ENCODE measurements around the gene ADAM23.
A peak's percentile ranks its signal among the peaks of the same experiment; 100 is the strongest.

ADAM23 gene

DNA sequence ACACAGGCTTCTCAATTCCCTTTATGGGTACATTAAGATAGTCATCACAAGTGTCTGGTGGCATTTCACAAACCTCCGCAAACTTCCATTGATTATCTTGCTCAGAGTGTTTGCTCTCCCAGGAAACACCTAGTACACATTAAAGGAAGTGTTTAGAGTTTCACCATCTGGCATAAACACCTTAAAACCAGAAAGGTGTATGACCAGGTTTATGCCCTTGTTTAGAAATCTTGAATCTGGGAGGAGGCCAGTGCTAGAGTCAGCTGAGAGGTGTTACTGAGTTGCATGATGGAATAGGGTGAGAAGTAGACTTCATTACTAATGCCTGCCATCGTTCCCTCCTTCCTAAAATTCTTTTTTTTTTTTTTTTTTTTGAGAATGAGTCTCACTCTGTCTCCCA is 120.0 kb downstream of the ADAM23 start:
- DNase-seq: no peak

DNA sequence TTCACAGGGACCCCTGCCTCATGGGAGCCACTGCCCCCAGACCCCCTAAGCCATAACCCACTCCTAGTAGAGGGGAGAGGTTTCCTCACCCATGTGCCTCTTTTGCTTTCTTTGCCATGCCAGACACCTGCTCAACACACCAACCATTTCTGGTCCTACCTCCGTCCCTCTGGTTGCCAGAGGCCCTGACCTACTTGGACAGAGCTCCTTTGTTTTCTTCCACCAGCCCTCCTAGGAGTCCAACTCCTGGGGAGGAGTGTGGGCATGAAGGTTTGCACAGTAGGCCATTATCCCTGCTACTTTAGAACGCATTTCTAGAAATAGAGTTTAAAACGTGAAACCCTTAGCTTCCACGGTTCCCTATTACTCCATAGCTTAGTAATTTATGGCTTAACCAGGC is 122.3 kb downstream of the ADAM23 start:
- no peak for DNase-seq

DNA sequence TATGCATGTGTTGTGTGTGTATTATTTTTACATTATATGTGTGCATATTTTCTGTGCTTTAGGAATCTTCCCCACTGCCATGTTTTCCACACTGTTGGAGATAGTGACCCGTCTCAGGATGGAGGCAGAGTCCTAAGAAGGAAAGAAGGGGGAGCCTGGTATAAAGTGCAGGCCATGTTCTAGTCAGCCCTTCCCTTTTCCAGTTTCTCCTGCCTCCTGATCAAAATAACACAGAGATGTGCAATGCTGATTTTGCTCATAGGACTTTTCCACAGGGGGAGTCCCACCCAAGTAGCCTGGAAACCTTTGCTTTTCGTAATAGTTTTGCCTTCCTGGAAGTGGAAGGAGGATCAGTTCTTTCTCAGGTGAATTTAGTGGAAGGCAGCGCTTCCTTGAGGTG is 126.1 kb downstream of the ADAM23 start:
- DNase-seq: no peak

DNA sequence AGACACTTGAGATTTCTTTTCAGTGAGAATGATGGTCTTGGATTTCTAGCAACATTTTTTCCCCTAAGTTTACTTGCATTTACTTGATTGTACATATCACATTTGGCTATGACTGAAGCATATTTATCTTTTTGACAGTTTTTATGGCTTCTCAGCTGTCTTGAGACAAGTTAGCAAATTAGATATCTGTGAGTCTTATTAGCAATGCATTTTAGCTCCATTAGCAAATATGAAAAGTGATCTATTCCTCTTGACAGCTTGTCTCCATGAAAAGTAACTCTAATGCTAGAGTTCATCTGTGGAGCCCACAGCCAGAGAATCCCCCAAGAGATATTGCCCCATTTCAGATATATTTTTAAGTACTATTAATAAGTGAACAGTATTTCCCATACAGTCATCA is 126.9 kb downstream of the ADAM23 start:
- no peak for DNase-seq

DNA sequence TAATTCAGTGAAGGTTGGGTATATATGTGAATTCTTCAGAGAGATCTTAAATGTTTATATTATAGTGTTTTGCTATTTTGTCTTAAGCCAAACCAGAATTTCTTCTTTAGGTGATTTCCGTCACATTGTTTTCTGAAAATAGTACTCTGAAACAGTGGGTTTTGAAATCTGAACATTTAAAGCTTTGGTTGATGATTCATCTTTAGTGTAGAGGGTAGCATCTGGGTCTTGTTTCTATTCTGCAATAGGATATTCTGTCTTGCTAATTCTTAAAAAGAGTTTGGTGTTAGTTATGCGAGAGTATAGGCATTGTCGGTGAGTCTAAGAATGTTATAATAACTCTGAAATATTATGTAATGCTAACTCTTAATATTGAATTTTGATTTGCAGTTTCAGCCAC is 129.4 kb downstream of the ADAM23 start:
- no peak for DNase-seq

DNA sequence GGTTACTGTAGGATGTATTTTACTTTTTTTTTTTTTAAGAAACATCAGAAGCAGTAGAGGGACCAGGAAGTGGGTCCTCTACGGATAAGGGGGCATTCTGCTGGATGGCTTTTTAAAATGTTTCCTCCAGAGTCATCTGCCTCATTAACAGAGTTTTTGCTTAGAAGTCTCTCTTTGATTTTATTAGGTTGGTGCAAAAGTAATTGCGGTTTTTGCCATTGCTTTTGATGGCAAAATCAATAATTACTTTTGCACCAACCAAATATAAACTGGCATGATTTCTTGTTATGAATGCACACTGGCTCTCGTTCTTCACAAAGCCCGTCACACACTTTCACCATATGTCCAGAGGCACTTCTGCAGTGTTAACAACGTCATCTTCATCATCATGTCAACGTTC is 130.5 kb downstream of the ADAM23 start:
- no peak for DNase-seq

DNA sequence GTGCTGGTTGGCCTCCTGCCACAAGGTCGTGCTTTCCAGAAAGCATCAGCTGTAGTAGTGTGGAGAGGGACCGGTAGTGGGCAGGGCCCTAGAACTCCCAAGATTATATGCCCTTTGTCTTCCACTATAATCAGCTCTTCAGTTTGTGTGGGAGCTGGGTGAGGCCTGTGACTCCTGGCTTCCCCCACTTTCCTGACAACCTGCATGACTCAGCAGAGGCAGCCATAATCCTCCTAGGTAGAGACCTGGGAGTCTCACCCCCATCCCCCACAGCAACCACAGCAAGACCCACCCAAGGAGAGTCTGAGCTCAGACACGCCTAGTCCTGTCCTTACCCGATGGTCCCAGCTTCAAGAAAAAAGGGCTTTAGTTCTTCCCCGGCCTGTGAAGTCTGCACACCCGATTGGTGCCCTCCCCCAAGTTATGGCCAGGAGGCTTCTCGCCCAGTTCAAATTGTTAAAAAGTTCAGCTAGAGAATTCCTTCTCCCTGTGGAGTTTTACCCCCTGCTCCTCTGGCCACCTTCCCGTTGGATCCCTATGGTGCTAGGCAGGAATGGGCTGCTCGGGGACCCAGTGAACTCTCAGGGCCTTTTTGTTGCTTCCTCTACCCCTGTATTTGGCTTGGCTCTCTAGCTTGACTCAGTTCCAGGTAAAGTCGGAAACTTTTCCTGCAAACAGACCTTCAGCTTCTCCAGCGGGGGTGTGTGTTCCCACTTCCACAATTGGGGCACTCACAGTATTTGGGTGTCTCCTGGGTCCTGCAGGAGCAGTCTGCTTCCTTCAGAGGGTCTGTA is 141.2 kb downstream of the ADAM23 start:
- DNase-seq: no peak

DNA sequence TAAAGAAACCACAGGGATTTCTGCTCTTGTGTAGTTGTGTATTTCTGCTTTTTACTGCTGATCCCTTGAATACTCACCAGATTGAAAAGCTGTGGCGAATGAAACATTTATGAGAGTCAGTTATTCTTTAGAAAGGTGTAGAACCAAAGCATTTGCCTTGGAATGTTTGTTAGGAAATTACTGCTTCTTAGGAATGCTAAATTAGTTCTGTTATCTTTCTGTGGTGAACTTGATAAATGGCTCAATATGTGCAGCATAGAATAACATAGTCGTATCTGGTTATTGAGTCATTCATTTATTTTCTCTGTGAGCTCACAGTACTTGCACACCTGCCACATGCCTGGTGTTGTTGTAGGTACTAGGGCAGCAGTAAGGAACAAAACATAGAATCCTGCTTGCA is 142.0 kb downstream of the ADAM23 start:
- DNase-seq: no peak

DNA sequence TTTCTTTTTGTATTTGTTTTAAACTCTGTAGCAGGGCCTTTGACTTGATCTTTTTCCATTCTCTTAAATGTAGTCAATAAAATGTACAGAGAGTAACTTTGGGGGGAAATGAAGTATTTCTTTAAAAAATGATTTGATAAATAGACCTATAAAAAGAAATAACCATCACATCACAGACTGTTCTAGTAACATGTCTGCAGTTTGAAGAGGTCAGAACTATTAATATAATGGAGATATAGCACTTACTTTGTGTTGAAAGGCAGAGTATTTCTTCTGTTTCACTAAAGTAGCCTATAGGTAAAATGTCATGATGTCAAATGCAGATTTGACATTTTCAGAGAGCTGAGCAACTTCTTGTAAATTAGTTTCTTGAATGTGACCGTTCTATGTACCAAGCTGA is 143.3 kb downstream of the ADAM23 start:
- DNase-seq: no peak

DNA sequence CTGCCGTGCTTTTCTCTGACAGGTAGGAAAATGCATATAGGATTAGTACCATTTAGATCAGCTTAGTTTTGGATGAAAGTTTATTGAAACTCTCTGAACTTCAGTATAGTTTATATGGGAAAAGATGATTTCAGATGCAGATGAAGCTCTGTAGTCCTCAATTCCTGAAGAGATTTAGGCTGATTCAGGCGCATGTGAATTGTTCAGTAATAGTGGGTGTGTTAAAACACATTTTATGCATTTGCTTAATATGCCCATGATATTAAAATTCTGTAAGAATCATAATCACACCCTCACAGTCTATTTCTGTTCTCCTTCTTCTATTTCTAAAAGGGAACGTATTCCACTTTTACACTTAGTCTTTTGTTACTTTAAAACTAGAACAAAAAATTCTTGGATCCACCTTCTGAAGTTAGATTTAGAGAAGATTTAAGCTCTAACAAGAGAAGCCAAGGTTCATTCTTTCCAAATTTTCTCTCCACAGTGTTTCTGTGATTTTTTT is 154.4 kb downstream of the ADAM23 start:
- DNase-seq: peak in 1 of 51 donors; percentile 16

DNA sequence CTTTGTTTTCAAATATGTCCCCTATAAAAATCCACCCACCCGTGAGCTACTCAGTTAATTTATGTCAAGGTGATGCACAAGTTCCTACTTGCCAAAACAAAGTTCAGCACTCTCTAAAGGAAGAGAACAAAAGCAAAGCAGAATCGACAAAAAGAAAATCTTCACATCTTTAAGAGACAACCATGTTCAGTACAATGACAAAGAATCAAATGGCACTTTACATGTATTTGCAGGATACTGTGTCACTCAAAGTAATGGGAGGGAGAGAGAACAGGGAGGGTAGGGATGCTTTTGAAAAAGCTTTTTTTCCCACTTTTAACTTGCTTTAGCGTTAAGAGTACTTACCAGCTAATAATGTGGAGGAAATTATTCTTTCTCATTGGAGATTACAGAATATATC is 159.9 kb downstream of the ADAM23 start:
- no peak for DNase-seq

DNA sequence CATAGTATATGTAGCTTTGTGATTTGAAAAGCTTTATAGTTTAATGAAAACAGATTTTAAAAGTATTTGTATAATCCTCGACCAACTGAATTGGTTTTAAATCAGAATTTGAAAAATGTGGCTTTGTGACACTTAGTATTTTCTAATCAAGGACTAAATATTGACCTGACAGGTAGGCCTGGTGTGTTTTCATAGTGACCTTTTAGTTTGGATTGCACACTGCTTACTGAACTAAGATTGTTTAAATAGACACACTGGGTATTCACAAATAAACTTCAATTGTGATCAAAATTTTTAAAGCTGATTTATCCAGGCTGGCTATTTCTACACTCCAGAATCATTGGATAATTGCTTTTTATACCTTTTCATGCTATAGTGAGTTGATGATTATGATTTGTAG is 167.1 kb downstream of the ADAM23 start:
- no peak for DNase-seq

DNA sequence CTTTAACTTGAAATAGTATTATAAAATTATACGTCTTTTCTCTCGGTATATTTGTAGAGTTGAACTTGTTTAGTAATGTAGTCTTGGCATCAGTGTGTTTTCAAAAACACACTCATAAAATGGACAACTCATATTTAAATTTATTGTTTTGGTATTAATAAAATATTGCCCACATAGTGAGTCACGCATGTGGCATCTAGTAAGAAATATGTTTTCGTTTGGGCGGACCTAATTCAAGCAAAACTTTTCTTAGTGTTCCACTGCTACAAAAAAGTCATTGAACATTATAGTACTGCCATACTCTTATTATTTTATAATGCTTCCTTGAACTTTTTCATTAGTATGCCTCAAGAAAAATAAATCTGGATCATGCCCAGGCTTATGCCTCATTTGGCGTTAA is 167.9 kb downstream of the ADAM23 start:
- DNase-seq: no peak

DNA sequence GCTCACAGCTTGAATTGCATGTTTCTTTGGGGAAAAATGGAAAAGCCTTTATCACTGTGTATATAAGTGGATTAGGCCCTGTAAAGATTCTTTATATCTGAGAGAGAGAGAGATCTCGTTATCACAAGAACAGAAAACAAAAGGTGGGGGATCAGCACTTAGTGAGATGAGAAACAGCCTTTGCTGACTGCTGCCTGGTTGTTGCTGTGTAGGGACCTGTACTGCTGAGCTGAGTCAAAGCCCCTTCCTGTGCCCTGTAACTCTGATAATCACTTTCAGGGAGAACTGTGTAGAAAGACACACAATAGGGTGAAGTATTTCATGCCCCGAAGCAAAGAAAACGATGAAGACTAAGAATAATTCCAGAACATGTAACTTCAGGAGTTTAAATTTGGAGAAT is 168.4 kb downstream of the ADAM23 start:
- DNase-seq: no peak

DNA sequence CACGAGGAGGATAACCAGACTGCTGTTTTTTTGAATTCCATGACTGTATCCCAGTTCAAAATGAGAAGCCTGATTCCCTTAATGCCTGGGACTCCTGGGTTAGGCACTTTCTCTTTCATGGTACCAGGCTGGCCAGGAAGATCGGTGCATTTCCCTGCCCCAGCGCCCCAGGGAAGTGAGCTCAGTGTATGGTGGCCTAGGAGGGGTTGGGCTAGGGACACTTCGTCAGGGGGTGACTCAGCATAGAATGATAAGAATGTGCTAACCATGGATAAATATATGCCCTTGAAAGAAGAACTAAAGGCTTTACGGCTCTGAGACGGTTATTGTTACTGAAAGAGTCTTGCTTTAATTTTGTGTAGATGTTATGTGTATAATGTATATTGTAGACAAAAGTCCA is 171.5 kb downstream of the ADAM23 start:
- DNase-seq: no peak

DNA sequence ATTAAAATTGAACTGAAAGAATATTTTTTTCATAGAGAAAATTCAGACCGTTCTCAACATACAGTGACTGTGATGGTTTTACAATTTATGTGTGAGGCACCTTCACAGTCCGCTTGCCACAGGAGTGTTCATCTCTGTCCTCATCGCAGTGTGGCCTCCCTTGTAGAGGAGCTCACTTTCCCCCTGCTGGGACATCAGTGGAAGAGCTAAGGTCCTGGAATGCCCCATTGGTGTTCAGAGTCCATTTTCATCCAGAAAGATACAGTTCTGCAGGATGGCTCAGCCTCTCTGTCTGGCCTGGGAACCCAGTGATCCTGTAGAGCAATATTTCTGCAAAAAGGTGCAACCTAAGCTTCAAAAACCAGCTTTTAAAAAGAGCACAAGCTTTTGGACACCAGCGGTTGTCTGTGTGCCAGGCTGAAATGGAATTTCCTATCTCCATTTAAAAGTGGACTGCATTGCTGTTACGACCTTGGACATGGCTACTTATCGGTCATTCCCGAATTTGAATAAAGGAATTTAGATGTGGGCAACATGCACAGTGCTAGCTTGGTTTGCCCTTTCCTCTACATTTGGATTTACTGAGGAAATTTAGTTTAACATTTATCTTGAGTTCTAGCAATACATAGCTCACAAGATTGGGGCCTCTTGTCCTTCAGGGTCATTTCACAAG is 172.2 kb downstream of the ADAM23 start:
- DNase-seq: no peak

DNA sequence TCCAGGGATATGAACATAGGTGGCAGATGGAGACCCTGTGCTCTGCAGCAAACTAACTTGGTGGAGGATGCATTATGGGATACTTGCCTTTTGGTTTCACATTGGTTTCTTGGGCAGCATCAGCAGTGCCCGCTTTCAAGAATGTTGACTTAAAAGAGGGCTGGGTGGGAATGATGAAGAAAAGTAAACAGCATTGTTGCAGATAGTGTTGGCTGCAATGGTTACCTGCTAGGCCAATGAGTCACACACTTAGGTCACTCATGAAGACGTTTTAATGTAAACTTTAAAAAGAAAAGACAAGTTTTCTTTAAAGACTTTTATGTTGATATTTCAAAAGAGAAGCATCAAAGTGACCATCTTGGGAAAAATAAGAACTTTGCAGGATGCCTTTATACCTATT is 172.8 kb downstream of the ADAM23 start:
- DNase-seq: no peak

DNA sequence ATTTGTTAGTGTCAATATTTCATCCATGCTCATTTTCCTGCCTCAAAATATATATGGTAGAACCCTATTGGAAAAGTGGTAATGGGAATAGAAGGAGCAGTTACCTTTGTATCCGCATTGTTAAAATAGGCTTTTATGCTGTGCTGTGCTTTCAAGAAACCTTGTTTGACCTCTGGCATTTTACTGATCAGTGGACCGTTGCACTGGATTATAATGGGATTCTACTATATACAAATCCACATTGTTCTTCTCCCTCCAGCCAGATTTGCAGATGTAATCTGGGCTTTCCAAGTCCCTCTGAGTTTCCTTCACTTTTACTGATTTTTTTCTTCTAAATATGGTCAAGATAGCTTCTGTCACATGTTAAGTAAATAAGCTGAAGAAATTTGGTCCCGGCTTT is 175.7 kb downstream of the ADAM23 start:
- DNase-seq: no peak

DNA sequence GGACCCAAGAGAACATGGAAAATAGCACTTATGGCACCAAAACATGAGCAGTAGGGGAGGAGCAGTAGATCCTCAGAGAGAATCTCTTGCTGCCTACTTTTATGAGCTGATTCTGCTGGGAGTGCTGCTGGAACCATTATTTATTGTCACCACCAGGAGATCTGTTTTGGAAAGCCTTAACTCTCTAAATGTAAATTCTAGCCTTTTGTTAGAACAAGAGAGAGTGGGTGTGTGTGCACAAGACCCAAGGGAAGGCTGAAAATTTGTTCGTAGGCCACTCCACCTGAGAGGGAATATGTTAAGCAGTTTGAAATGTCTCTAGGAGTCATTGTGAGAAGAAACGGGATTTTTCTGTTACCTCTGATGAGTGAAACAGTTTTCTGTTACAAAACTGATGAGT is 182.8 kb downstream of the ADAM23 start:
- DNase-seq: no peak

DNA sequence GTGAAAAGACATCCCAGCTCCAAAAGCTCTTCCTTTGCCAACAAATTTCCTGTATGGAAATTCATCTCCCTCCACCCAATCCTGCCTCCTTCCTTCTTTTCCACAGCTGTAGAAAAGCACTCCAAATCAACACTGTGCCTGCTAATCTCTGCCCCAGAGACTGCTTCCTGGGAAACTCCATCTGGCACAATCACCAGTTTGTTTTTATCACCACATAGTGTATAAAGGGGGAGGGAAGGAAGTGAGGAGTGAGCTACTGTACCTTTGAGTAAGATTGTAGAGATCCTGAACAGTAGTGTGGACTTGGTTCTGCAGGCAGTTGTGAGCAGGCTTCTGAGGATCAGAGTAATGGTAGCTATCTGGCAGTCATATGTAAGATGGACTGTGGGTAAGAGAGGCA is 184.3 kb downstream of the ADAM23 start:
- no peak for DNase-seq

DNA sequence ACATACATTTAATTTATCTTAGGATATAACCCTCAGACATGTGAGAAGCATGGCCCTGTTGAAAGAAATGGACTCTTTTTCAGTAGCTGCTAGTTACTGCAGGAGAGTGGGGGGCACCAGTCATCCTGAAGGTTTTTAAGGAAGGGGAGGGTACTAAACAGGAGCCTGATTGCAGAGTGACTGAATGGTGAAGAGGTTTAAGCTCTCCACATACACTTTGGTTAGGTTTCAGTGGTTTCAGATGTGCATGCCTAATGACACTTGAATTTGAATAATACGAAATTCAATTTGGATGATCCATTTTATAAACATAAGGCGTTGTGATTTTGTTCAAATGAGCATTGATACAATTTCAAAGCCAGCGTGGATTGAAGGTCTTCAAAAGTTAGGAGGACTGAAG is 188.0 kb downstream of the ADAM23 start:
- no peak for DNase-seq

DNA sequence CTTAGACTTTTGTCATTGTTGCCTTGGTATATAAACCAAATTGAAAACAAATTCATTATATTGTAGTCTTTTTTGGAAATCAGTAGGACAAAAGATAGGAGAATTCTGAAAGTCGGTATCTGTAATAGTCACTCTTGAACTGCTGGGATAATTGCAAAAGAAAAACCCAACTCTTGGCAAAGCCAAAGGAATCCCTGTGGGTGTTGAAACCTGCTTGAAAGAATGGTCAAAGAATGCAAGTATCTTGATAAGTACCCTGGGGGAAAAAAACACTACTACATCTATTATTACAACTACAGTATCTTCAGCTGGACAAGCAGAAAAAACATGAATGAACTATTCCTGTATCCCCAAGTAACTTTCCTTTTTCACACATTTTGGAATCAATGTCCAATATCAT is 191.7 kb downstream of the ADAM23 start:
- DNase-seq: no peak

DNA sequence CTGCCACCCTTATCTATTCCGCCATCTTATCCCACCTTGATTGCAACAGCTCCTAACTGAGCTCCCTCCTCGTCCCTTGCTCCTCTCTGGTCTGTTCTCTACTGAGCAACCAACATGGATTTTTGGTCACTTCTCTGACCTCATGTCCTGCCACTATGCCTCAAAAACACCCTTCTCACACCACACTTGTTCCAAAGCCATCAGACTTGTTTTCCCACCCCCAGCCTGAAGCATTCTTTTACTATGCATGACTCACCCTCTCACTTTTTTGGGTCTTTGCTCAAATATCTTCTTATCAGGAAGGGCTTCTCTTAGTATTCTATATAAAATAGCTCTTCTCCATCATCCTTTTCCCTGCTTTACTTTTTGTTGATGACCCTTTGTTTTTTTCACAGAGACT is 196.3 kb downstream of the ADAM23 start:
- no peak for DNase-seq
